ENCODE results near the gene CHRM4.

Gene CHRM4

DNA sequence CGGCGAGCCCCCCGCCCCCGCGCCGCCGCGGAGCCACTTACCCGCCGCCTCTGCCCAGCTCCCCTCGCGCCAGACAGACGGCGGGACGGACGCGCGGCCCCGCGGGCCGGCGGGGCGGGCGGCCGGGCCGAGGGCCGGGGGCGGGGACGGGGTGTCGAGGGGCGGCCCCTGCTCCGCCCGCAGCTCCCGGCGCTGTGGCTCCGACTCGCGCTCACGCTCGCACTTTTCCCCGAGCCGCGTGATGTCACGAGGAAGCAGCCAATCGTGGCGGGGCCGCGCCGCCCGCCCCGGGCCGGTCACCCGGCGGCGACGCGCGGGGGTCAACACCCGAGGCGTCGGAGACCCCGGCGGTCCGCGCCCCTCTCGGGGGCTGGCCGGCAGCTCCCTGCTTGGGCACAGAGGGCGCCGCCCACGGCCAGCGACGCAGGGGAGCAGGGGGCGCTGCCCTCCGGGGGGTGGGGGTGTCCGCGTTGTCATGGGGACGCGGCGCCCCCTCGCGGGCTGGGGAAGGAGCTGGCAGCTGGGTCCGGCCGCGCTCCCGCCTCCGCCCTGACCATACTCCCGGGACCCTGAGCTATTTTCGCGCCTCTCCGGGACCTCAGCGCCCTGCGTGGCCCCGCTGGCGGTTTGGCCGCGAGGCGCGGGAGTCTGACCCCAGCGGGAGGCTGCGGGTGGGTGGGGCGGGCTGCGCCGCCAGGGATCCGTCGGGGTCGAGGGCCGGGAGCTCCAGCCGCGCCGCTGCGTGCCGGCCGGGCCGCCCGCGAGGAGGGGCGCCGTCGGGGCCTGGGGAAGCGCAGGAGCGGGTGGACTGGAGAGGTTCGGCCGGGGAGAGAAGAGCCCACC, at the start of gene CHRM4:
CHRM4 (minus strand) TSS at position 199 of the 843 bp plus-strand sequence. CDS start 5,219 bp downstream, outside the sequence.
- peak; percentile 74 for DNase-seq

DNA sequence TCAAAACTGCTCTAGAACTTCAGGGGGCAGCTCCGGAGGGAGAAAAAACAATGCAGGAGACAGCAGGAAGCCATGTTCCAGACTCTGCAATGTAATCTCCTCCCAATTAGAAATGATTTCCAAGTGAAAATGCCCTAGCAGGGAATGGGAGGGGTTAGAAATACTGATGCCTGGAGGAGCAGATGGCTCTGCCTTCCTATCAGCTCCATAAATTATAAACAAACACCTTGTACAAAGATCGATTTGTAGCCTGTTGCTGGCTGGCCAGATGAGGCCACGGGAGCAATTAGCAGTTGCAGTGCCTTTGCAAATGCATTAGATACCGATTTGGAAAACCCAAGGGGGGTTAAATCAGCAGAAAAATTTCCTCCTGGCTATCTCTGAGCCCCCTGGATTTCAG, 46.6 kb upstream of the CHRM4 start:
- no peak for DNase-seq

DNA sequence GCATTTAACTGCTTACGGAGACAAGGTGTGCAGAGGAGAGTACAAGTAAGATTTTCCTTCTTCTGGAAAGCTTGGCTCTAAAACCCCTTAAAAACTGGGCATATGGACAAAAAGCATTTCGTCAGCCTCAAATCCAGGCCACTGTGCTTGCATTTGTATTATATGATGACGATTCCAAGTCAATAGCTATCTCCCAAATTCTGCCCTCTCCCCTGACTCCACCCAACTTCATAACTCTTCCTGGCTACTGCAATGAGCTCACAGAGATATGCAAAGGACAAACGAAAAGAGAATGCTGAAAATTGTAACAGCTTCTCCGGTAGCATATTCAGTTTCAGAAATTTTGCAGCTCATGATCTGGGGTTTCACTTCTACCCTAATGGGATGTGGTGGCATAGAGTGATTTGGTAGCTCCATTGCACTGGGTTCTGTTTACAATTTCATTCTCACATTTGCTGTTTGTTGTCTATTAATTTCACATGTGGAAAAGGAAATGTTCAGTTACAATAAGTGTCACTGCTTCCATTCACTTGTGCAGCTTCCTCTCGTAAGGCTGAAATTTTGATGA, 45.6 kb upstream of the CHRM4 start:
- no peak for DNase-seq

DNA sequence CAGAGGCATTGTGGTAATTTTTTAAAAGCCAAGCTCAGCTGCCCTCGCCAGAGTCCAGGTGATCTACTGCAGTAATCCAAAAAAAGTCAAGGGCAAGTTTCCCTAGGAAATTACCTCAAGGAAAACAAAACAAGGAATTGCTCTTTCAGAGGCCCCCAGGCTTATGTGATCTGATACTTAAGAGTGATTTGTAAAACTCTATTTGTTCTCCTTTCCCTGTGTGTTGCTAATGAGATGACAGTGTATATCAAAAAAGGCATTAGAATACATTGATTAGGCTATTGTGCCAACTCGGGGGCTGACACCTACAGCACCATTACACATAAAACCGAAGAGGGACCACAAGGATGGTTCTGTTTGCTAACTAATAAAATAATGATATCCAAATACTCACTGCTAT, 44.5 kb upstream of the CHRM4 start:
- no peak for DNase-seq

DNA sequence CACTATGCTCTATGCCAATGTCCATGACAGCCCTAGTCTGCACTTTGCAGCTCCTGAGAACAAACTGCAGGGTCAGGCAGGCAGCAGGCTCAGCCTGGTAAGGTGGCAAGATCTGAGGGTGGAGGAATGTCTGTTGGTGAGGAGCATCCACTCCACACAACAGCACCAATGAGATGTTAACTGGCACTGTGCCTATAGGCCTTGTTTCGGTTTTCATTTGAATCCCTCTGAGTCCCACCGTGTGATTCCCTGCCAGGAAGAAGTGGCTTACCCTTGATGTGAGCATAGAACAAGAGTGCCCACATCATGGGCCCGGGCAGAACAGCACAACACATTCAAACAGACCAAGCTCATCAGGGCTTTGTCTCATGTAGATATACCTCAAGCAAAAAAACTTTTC, 44.1 kb upstream of the CHRM4 start:
- peak; percentile 51 for DNase-seq

DNA sequence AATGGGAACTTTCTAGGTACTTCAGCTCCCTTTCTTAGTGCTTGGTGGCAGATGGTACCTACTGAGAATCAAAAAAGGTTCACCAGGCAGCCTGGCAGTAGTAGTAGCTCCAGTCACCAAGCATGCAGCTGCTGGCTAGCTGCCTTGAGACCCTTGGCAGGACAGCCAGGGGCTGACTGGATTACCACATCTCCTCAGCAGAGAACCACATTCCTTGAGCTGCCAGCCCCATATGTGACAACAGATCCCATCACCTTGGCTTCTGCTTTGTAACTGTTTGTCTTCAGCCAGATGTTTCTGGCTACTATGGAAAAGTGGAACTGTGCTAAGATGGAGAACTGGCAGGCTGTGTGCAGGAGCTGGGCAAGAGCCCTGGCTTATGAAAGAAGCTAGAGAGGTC, 39.6 kb upstream of the CHRM4 start:
- DNase-seq, result no peak

DNA sequence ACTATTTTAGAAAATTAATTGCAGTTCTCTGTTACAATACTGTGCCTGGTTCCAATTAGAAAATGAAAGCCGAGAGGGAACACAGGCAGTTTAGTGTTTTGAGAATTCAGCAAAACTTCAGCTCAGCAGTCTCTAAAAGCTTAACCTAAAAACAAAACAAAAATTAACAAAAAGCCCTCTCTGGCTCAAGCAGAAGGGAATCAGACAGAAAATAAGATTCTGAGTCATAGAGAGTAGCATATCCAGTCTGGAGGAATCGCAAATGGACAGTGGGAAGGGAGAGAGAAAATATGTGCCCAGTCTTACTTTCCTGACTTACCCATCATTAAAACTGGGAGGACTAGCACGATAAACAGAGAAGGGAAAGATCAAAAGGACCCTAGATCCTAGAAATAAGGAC, 38.1 kb upstream of the CHRM4 start:
- no peak for DNase-seq

DNA sequence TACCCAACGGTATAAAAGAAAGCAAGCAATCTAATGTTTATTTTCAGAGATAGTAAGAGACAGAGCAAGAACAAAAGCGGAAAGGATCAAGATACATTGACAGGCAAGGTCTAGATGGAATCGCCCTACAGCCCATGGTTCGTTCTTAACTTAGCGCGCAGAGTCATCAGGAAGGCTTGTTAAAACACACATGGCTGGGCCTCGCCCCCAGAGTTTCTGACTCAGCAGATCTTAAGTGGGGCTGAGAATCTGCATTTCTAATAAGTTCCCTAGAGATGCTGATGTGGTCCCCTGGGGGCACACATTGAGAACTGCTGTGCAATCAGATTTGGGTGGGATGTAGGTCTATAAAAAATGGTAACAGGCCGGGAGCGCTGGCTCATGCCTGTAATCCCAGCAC, 35.8 kb upstream of the CHRM4 start:
- DNase-seq, result no peak

DNA sequence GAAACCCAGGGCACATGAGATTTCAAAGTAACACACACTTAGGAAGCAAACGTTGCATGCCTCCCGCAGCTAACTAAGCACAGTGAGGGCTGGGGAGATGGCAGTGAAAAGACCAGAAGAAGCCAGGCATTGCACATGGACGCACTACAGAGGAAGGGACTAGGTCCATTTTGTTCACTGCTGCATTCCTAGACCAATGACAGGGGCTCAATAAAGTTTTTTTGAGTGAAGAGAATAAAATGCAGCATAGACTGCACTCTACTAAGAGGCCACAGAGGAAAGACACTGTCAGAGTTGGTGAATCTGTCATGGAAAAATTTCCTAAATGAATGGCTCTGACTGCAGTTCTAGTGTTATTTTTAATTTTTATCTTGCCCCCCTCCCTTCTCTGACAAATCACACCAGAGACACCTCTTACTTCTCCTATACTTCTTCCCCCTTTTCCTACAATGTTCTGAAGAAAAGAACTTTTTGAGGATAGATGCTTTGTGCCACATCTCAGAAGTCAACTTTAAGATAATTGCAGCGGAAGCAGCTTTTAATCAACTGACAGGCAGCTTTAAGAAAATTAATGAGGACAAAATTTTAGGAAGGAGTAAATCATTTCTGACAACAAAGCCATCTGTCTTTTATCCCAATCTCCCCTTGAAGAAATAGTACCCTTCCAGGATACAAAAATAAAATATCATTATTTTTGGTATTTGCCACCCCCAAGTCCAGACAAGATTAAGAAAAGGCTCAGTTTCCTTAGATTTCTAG, 34.8 kb upstream of the CHRM4 start:
- DNase-seq, result no peak

DNA sequence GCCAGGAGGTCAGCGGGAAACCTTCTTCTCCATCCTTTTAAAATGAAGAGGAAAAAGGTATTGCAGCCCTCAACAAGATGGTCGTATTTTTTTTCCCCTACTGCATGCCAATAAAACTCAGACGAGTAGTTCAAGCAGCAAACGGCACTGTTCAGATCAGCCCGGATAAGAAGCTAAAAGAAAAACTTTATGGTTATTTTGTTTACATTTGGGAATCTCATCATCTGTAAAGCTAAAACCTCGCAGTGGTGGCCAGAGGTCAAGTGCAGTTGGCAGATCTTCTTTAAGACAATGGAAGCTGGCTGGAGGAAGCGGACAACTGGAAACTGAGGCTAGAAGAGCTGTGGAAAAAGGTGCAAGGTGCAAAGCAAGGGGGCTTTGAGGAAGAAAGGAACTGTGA, 31.0 kb upstream of the CHRM4 start:
- DNase-seq, result no peak

DNA sequence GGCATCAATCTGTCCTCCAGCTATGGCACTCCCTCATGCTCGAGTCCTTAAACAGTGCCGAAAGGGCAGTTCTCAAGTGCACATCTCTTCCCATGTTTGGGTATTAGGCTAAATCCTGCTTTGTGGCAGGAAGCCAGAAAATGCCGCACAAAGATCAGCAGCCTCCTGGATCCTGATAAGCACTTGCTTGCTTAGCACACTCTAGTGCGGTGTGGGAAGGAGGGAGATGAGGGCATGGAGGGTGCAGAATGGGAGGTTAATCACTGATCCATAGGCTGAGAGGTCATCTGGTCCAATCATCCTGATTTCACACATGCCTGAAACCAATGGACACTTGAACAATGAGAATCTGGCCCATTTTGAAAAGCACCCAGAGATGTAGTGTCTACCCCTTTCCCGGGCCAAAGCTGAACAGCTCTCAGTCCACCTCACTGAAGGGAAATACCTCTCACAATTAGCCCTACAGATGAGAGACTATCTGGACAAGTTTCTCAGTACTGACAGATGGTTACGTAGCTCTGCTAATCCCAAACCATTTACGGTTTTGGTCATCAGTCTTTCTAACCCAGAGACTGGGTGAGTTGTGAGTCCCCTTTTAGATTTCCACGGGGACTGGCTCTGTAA, 29.8 kb upstream of the CHRM4 start:
- DNase-seq, result peak; percentile 5

DNA sequence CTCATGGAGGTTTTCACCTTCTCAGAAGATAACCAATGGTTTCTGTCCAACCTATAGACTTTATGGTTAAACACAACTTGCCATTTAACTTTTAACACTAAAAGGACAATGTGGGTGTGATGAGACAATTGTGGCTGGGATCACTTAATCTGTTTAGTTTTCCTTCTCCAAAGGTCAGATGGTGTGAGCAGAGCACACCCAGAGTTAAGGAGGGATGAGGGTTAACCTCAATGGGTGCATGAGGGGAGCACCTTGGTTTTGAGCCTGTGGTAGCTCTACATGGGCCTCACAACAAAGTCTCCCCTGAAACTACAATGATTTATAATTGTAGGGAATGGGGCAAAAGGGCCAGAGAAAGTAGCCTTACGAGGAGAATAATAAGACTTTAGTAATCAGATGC, 28.9 kb upstream of the CHRM4 start:
- no peak for DNase-seq

DNA sequence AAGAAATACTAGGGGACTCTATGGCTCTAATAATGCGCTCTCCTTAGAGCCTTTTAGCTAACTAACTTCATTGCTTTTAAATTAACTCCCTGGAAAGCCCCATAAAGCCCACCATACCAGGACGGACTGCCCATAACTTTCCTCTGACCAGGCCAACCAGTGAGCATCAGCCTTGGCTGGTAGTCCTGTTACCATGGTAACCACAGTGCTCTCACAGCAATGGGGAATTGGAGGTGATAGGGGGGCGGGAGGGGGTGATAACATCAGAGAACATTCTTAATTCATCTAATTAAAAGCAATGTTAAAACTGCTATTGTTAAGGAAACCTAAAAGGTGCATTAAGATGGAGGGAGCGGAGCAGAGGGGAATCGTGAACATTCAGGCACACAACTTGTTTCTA, 27.2 kb upstream of the CHRM4 start:
- no peak for DNase-seq

DNA sequence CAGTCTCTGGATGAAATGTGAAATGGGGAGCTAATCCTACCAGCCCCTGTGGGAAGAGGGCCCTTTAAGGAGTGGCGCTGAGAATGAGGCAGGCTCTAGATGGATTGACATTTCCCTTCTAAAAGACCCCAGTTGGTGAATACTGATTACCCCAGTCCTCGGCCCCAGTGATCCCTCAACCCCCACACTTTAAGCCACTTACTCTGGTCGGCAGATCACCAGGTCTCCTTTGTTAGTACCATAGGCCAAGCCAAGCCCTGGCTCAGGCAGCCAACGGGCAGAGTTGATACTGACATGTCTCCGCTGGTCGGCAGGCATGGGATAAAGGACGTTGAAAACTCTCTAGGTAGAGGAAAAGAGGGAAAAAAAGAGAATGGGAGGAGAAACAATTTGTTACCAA, 26.1 kb upstream of the CHRM4 start:
- no peak for DNase-seq

DNA sequence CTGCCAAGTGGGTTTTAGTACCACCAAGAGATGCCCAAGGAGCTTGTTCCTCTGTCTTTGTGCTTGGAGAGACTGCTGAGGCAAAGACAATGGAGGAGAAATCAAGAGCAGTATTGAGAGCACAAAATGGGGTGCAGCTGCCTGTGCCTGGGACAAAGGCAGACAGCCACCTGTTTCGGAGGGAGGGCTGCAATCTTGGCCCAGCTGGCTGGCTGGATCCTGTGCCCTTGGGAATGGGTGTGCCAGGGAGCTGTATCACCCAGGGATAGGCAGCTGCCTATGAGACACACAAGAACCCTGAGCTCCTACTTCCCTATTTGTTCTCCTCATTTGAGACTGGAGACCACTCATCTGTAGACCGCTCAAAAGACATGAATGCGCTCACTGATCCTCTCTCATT, 23.3 kb upstream of the CHRM4 start:
- peak; percentile 76 for DNase-seq

DNA sequence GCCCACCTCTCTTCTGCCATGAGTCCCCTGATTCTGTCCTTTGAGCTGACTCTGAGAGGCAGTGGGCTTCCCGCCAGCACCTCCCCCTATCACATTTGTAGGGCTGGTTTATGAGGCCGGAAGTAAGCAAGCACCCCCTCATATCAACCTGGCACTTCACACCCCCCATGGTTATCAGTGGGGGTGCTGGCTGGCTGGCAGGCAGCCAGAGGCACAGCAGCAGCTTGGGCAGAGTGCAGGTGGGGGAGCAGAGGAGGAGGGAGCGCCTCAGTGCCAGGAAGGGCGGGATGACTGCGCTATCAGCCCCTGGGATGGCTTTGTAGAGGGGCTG, 22.9 kb upstream of the CHRM4 start:
- DNase-seq, result peak; percentile 93

DNA sequence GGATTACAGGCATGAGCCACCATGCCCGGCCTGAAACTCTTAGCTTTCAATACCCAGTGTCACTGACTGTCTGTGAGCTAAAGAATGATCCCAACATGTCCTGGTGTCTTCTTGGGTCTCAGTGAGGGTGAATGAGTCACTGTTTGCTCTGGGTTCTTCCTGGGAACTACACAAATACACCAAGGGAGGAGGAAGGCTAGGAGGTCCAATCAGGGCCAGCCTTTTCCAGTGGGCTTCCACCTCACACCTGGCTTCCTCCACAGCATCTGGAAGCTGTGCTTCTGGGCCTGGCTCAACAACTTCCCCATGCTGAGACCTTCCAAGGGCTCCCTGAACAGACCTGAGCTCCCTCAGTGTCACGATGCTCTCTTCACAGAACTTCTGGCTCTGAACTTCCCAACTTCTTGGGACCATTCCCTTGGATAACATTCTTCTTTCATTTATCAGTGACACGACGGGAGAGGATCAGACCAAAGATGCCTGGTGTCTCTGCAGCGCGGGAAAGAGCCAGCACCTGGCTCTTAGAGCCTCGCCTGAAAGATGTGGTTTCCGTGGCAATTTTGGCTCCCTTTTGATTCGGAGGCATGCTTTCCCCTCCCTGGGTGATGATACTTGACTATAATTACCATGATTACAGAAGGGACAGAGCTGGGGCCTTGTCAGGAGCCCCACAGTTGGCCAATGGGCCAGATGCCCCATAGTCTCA, 22.3 kb upstream of the CHRM4 start:
- peak; percentile 55 for DNase-seq

DNA sequence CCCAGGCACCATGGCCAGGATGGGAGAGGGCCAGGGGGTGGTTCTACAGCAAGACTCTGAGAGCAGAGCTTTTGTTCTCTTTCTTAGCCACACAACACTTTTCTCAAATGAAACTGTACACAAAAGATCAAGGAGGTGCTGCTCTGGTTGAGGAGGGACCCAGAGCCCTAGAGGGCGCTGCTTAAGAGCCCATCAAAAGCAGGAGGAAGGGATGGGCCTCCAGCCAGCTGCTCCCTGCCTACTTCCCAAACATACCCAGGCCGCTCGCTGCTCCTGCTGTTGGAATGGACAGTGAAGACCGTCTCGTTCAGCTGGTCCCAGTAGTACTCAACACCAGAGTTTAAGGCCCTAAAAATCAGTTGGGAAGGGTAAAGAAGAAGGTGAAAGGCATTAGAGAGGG, 18.4 kb upstream of the CHRM4 start:
- peak; percentile 11 for DNase-seq

DNA sequence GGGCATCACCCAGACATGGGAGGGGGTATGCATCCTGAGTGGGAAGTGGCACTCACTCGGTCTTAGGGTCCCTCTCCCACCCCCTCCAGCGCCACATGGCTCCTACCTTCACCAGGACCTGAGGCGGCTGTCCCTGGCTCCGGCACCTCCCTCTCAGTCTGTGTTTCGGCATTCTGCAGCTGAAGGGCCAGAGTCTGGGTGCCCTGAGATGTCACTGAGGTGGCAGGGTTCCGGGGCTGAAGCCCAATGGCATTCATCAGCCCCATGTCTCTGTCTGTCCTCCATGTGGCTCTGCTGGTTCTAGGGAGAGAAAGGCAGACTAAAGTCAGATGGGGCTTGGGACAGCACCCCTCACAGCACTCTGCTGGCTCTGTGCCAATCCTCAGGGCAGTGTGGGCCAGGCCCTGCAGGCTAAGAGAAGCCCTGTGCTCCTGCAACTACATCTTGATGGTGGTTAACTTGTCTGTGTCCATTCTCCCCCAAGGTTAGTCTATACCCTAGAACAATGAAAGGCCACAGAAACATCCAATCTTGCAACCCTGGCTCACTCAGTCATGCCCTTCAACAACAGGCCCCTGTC, 16.9 kb upstream of the CHRM4 start:
- no peak for DNase-seq

DNA sequence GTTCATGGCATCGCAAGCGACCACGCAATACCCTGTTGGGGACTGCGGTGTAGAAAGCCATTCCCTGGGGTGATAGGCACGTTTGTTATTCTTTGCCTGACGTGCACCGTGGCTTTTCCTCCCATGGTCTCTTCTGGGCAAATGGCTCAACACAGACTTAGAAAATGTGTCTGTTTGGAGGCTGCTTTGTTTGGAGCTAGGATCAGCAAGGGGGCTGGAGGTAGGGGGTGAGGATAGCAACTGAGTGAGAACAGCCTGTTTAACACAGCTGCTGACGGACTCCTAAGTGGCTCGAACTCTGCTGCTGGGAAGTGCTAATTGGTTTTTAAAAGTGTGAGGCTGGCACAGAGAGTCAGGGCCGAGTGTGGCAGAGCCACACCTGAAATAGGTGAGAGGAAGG, 16.1 kb upstream of the CHRM4 start:
- no peak for DNase-seq

DNA sequence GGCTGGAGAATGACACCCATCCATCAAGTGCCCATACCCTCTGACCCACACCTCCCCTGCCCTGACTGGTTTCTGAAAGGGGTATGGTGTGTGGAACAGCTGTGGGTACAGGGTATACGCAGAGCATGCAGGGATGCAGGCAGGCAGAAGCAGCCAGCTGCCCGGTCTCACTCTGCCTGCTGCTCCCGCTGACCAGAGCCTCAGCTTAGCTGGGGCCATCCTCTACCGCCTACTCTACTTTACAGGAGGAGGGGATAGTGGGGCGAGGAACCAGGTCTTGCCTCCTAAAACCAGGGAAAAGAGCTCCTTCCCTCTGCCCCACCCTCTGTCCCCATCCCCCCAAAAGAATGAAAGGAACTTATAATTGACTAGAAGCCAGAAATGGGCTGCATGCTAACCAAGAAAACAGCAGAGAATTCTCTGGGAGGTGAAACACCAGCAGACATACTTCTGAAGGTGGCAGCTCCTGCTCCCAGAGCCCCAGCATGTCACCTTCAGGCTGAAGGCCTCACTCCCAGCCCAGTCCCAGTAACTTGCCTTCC, 13.0 kb upstream of the CHRM4 start:
- no peak for DNase-seq

Measured in DMS79 (cell line).